ENCODE measurements around the gene ABCC3.
"Not testable (repeated sequence)": the region's sequence is repeated elsewhere in the genome, so short reads cannot be mapped to it uniquely, and the experiment has no call there.

Gene ABCC3

GRCh38 chr17:50680126-50680525, 45.4 kb downstream of the ABCC3 start:
- no peak overlapping the region for H3K4me3 ChIP-seq (replicated peaks; ENCODE audit: insufficient read depth, low read length)
- H3K27me3 ChIP-seq (ENCODE audit: insufficient read depth, poor library complexity, severe bottlenecking) = peaks cover 8% of the 10 kb centered on the region
- TF ChIP-seq POLR2AphosphoS5 (IDR thresholded peaks at IDR 0.05; ENCODE audit: low read depth) (no peak), GABPA (IDR thresholded peaks at IDR 0.05; ENCODE audit: low read depth) (no peak), CTCF (IDR thresholded peaks at IDR 0.05; ENCODE audit: insufficient read depth, low read length) (no peak), SPI1 (IDR thresholded peaks at IDR 0.05; ENCODE audit: borderline replicate concordance, low read depth) (no peak), REST (IDR thresholded peaks at IDR 0.05; ENCODE audit: insufficient replicate concordance, low read depth) (no peak)
- H3K27ac ChIP-seq (replicated peaks) = no peak overlapping the region
- no peak for DNase-seq (ENCODE audit: low read depth in 1 of 2, low spot score in 1 of 2)

- not testable (repeated sequence) for H3K27ac ChIP-seq (replicated peaks); DNase-seq (ENCODE audit: low read depth in 1 of 2, low spot score in 1 of 2); H3K27me3 ChIP-seq (ENCODE audit: insufficient read depth, poor library complexity, severe bottlenecking); H3K4me3 ChIP-seq (replicated peaks; ENCODE audit: insufficient read depth, low read length)
Measured at GRCh38 chr17:50680543-50681262, 46.0 kb downstream of the ABCC3 start.

- Histone ChIP-seq H3K4me3 (replicated peaks; ENCODE audit: insufficient read depth, low read length) (no peak overlapping the region), H3K27ac (replicated peaks) (no peak overlapping the region), H3K27me3 (ENCODE audit: insufficient read depth, poor library complexity, severe bottlenecking) (peaks cover 8% of the 10 kb centered on the region)
- TF ChIP-seq CTCF (IDR thresholded peaks at IDR 0.05; ENCODE audit: insufficient read depth, low read length) = no peak
- no peak for TF ChIP-seq REST (IDR thresholded peaks at IDR 0.05; ENCODE audit: insufficient replicate concordance, low read depth)
- no peak for TF ChIP-seq POLR2AphosphoS5 (IDR thresholded peaks at IDR 0.05; ENCODE audit: low read depth)
- no peak for TF ChIP-seq GABPA (IDR thresholded peaks at IDR 0.05; ENCODE audit: low read depth)
- no peak for TF ChIP-seq SPI1 (IDR thresholded peaks at IDR 0.05; ENCODE audit: borderline replicate concordance, low read depth)
- peak in 1 of 2 experiments; percentile 30 for DNase-seq (ENCODE audit: low read depth in 1 of 2, low spot score in 1 of 2)
Measured at GRCh38 chr17:50681263-50682200, 46.9 kb downstream of the ABCC3 start.

GRCh38 chr17:50682441-50682840, 47.8 kb downstream of the ABCC3 start:
- no peak for DNase-seq (ENCODE audit: low read depth in 1 of 2, low spot score in 1 of 2)
- H3K27ac ChIP-seq (replicated peaks) = no peak overlapping the region
- no peak overlapping the region for H3K4me3 ChIP-seq (replicated peaks; ENCODE audit: insufficient read depth, low read length)
- peaks cover 8% of the 10 kb centered on the region for H3K27me3 ChIP-seq (ENCODE audit: insufficient read depth, poor library complexity, severe bottlenecking)
- TF ChIP-seq CTCF (IDR thresholded peaks at IDR 0.05; ENCODE audit: insufficient read depth, low read length) (no peak), GABPA (IDR thresholded peaks at IDR 0.05; ENCODE audit: low read depth) (no peak), SPI1 (IDR thresholded peaks at IDR 0.05; ENCODE audit: borderline replicate concordance, low read depth) (no peak), REST (IDR thresholded peaks at IDR 0.05; ENCODE audit: insufficient replicate concordance, low read depth) (no peak), POLR2AphosphoS5 (IDR thresholded peaks at IDR 0.05; ENCODE audit: low read depth) (no peak)

Data from HL-60 (cell line).